Muscle of back (tissue), 11 donors: Measurements from ENCODE around the gene RTN1. TPM values are rescaled to one million over a fixed set of nuclear protein-coding genes. Genes with fewer than 3 reads are reported as not detected.
"Not testable (repeated sequence)": the region's sequence is repeated elsewhere in the genome, so short reads cannot be mapped to it uniquely, and the experiment has no call there.

Experiments used
- DNase-seq, 3 donors: peaks; one replicate each; pipeline versions ENCODE4 v3.0.0 to v3.0.0-alpha.2; 2013
- polyA plus RNA-seq, 10 donors: library from polyadenylated mRNA; unstranded; fragments of 120-200 nt; gene quantifications; one replicate each; pipeline ENCODE4 v1.2.1, GENCODE V29; 2013; ENCODE audit not compliant: insufficient read length in 10 of 10

Gene RTN1
- polyA plus RNA-seq, 10 donors = 1.4 to 4.9 (median 2.5) TPM

- peak in 2 of 3 donors; percentile 14 to 27 for DNase-seq
Measured at GRCh38 chr14:59707778-59708561, 162.6 kb downstream of the RTN1 start.

GRCh38 chr14:59705866-59706265 lies 164.7 kb downstream of the RTN1 start:
- no peak for DNase-seq

GRCh38 chr14:59705245-59705644 lies 165.3 kb downstream of the RTN1 start:
- DNase-seq = no peak

- no peak for DNase-seq
Measured at GRCh38 chr14:59704054-59704645, 166.4 kb downstream of the RTN1 start.

- no peak for DNase-seq
Measured at GRCh38 chr14:59699442-59699841, 171.1 kb downstream of the RTN1 start.

- no peak for DNase-seq
Measured at GRCh38 chr14:59698793-59699192, 171.8 kb downstream of the RTN1 start.

- no peak for DNase-seq
Measured at GRCh38 chr14:59695198-59695597, 175.4 kb downstream of the RTN1 start.

GRCh38 chr14:59691266-59691665 lies 179.3 kb downstream of the RTN1 start:
- no peak for DNase-seq

GRCh38 chr14:59690426-59690825 lies 180.2 kb downstream of the RTN1 start:
- DNase-seq = no peak

GRCh38 chr14:59688224-59689170 lies 182.1 kb downstream of the RTN1 start:
- peak in 1 of 3 donors; percentile 39 for DNase-seq

- DNase-seq = no peak
Measured at GRCh38 chr14:59687663-59688062, 182.9 kb downstream of the RTN1 start.

- no peak for DNase-seq
Measured at GRCh38 chr14:59679872-59680271, 190.7 kb downstream of the RTN1 start.

- no peak for DNase-seq
Measured at GRCh38 chr14:59678352-59678751, 192.2 kb downstream of the RTN1 start.

- no peak for DNase-seq
Measured at GRCh38 chr14:59677771-59678231, 192.8 kb downstream of the RTN1 start.

GRCh38 chr14:59675394-59675793 lies 195.2 kb downstream of the RTN1 start:
- DNase-seq = no peak

GRCh38 chr14:59664741-59665140 lies 205.8 kb downstream of the RTN1 start:
- DNase-seq = no peak

GRCh38 chr14:59657769-59658168 lies 212.8 kb downstream of the RTN1 start:
- DNase-seq = no peak

GRCh38 chr14:59656473-59656872 lies 214.1 kb downstream of the RTN1 start:
- DNase-seq = no peak

GRCh38 chr14:59654131-59654530 lies 216.4 kb downstream of the RTN1 start:
- not testable (repeated sequence) for DNase-seq

- not testable (repeated sequence) for DNase-seq
Measured at GRCh38 chr14:59646832-59647231, 223.7 kb downstream of the RTN1 start.

GRCh38 chr14:59638885-59639284 lies 231.7 kb downstream of the RTN1 start:
- DNase-seq = no peak

GRCh38 chr14:59634617-59635016 lies 236.0 kb downstream of the RTN1 start:
- DNase-seq = no peak
